ENCODE data around the gene TFDP2.

Gene TFDP2

DNA sequence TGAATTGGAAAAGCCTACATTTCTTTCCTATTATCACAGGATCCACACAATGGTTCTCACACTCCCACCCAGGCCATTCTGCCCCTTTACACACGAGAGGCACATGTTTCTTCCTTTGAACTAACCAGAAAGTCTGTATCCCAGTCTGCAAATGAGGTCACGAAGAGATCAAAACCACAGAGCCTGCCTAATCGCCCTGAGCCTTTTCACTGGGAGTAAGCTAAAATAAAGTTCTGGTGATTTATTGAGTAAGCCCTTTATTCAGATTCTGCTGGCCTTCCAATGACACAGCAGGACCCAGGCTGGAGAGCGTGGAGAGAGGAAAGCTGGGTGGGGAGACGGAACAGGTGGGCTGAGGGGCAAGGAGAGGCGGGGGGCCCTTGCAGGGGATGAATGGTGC lies 194.2 kb downstream of the TFDP2 start:
- H3K4me3 ChIP-seq (ENCODE audit: low read depth, low read length) = no peak overlapping the region
- no peak for TF ChIP-seq CTCF (IDR thresholded peaks at IDR 0.05; ENCODE audit: low read depth, low read length, missing control alignments)
- no peak for DNase-seq (ENCODE audit: low read depth)

DNA sequence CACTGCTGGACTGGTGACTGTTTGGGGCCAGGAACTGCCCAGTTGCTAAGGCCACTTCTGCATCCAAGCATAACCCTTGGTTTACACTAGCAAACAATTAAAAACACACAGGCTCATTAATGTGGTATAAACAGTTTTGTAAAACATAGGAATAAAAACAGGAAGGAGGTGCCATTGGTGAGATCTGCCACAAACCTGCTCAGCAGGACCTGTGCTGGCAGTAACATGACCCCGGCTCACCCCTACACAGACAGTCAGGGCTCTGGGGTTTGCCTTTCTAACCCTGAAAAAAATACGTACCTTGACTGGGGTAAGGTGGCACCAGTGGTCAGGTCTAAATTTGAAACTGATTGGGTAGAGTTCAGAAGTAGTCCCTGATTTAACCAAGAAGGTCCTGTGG lies 196.7 kb downstream of the TFDP2 start:
- no peak for TF ChIP-seq CTCF (IDR thresholded peaks at IDR 0.05; ENCODE audit: low read depth, low read length, missing control alignments)
- no peak overlapping the region for H3K4me3 ChIP-seq (ENCODE audit: low read depth, low read length)
- no peak for DNase-seq (ENCODE audit: low read depth)

GRCh38 chr3:141950572-141951493 lies 198.5 kb downstream of the TFDP2 start:
- TF ChIP-seq CTCF (IDR thresholded peaks at IDR 0.05; ENCODE audit: low read depth, low read length, missing control alignments) = no peak
- no peak for DNase-seq (ENCODE audit: low read depth)
- H3K4me3 ChIP-seq (ENCODE audit: low read depth, low read length) = no peak overlapping the region

DNA sequence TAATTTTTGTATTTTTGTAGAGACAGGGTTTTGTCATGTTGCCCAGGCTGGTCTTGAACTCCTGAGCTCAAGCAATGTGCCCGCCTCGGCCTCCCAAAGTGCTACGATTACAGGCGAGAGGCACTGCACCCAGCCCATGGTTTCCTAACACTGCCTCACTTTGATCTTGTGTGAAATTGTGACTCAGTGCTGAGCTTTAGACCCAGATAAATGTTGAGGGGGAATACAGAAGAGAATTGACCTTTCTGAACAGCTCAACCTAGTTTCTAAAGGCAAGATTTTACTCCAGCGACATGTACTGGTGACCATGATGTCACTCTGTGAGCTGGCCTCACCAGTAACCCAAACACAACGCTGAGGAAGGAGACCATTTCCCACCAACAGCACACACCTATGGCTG lies 199.4 kb downstream of the TFDP2 start:
- no peak for TF ChIP-seq CTCF (IDR thresholded peaks at IDR 0.05; ENCODE audit: low read depth, low read length, missing control alignments)
- DNase-seq (ENCODE audit: low read depth) = no peak
- H3K4me3 ChIP-seq (ENCODE audit: low read depth, low read length) = no peak overlapping the region

DNA sequence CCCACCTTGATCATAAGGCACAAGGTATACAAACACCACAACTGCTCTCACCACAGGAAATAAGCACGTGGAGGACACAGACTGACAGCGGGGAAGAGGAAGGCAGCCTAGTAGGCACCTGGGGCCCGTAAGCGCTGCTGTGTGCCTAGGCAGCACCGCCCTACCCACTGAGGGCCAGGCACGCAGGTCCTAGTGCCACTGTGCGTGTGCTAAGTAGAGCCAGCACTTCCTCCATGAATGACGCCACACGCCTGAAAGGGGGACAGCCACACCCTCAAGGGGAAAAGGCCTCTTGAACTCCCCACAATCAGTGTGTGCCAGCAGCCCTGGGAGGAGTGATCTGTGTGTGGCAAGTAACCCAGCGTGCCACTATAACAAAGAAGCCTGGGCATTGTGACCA lies 199.9 kb downstream of the TFDP2 start:
- no peak for DNase-seq (ENCODE audit: low read depth)
- H3K4me3 ChIP-seq (ENCODE audit: low read depth, low read length) = no peak overlapping the region
- no peak for TF ChIP-seq CTCF (IDR thresholded peaks at IDR 0.05; ENCODE audit: low read depth, low read length, missing control alignments)

GRCh38 chr3:141945726-141946485 lies 203.4 kb downstream of the TFDP2 start:
- no peak for DNase-seq (ENCODE audit: low read depth)
- H3K4me3 ChIP-seq (ENCODE audit: low read depth, low read length) = no peak overlapping the region
- TF ChIP-seq CTCF (IDR thresholded peaks at IDR 0.05; ENCODE audit: low read depth, low read length, missing control alignments) = no peak

Data from GM12864 (cell line).